Uterus (tissue), 2 donors: Measurements from ENCODE around the gene CALHM4.

Experiments used
- CTCF ChIP-seq, 4 experiments: fragments of 200-600 bp in 2 of 4; fragments of 450-650 bp in 2 of 4; sonication (generic) in 2 of 4; IDR thresholded peaks; one replicate each; pipeline ENCODE4 v1.5.1; 2016 to 2019; ENCODE audit warnings: antibody characterized with exemption in 4 of 4, mild to moderate bottlenecking in 2 of 4, moderate library complexity in 1 of 4
- POLR2A ChIP-seq, 2 donors: fragments of 450-650 bp; IDR thresholded peaks; one replicate each; pipeline ENCODE4 v1.6.1; 2016; ENCODE audit warnings: antibody characterized with exemption in 2 of 2, mild to moderate bottlenecking in 1 of 2, moderate library complexity in 1 of 2

GRCh38 chr6:116515141-116515540 is 38.4 kb upstream of the CALHM4 start:
- no peak for TF ChIP-seq CTCF (IDR thresholded peaks at IDR 0.05)
- no peak for TF ChIP-seq POLR2A (IDR thresholded peaks at IDR 0.05)
